ENCODE results near the gene KLHL17.

Gene KLHL17

DNA sequence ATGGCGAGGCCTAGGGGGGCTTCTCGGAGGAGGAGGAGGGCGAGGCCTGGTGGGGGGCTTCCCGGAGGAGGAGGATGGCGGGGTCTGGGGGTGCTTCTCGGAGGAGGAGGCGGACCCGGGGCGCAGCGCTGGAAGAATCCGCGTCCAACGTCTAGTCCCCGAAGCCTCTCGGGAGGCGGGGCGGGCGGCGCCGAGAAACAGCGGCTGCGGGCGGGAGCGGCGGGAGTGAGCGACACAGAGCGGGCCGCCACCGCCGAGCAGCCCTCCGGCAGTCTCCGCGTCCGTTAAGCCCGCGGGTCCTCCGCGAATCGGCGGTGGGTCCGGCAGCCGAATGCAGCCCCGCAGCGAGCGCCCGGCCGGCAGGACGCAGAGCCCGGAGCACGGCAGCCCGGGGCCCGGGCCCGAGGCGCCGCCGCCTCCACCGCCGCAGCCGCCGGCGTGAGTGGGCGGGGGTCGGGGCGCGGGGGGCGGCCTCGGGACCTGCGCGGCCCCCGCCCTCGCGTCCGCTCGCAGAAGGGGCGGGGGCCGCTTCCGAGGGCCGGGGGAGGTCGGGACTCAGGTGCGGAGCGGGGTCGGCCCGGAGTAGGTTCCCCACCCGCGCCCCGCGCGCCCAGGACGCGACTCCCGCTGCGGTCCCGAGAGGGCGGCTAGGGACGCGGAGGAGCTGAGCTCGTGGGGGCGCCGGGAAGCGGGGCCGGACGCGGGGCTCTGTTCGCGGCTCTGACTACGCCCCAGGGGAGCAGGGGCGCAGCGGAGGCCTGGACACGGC lies at the start of gene KLHL17:
KLHL17 (plus strand) TSS at position 222 of the 769 bp plus-strand sequence; CDS start at position 332, 110 bp downstream.
- DNase-seq, result peak in 1 of 2 donors; percentile 28

DNA sequence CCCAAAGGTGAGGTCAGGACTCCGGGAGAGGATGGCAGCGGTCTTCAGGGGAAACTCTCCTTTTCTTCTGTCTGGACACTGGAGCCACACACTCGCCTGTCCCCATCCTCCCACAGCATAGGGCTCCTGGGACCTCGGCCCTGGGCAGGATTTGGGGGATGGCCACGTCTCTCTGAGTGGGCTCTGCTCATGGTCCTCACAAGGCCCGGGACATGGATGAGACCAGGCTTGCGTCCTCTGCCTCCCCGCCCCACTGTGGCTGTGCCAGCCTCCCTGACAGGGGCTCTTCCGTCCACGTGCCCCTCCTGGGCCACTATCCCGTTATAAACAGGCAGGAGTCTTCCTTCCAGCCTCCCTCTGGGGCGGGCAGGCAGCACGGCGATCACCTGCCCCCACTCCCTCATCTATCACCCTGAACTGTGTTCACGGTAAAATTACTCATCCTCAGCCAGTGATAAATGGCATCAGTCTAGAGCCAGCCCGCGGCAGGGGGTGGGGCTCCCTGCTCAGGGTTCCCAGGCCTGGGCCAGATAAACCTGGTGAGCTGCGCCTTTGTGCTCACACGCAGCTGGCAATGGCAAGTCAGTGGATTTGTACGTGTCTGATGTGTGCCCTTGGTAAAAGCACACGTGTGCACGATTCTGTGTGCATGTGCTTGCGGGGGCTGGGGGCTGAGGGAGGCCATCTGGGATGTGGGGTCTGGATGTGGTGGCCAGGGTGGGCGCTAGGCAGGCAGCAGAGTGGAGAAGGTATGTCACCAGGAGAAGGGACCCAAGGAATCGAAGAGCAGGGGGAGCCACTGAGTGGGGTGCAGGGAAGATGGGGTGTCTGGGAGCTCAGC lies 49.3 kb upstream of the KLHL17 start:
- DNase-seq, result no peak

DNA sequence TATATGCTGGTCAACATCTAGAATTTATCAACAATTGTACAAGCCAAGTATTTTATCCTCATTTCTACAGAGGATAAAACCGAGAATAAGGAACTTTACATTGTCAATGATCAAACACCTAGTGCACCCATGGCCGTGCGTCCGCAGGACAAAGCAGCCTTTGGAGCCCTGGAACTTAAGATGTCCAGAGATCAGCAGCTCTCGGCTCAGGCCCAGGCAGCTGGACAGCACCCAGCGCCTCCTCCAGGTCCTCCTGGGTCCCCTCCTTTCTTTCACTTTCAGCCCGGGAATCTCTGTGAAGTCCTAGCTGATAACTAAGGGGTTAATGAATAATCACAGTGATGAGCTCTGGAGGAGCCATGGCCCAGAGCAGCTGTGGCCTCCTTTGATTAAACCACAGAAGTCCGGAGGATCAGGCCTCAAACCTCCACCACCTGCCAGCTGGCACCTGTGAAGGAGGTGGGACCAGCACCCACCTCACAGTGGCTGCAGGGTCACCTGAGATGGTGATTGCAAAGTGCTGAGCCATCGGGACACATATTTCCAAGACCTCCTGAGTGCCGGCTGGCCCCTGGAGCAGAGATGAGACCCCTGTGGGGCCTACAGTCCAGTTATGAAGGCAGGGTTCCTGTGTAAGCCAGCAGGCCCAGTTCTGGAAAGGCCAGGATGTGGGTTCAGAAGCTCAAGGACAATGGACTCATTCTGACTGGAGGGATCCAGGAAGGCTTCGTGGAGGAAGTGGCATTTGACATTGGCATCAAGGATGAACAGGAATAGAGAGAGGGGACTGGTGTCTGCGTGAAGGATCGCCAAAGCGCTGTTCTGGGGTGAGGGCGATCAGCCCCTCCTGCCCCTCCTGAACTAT lies 48.3 kb upstream of the KLHL17 start:
- DNase-seq, result no peak

DNA sequence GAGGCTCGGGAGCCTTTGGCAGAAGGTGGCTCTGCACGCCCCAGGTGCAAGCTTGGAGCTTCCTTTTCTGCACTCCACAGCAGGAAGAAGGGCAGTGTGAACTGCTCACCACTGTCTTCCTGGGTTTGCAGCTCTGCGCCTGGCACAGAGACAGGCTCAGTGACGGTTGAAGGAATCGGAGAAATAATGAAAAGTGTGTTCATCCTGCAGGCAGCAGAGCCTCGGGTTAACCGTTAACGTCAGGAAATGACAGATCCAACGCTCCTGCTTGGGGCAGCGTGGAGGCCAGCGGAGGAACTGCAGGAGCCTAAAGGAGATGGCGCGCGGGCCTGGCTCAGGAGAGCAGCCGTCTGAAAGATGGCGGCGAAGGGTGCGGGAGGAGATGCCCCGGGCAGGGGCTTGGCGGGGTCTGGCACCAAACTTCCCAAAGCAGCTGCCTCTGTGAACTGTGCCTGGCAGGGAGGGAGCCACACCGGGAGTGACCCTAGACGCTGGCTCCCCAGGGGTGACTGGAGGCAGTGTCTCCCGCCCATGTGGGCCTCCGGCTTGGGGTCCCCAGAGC lies 47.6 kb upstream of the KLHL17 start:
- no peak for DNase-seq

DNA sequence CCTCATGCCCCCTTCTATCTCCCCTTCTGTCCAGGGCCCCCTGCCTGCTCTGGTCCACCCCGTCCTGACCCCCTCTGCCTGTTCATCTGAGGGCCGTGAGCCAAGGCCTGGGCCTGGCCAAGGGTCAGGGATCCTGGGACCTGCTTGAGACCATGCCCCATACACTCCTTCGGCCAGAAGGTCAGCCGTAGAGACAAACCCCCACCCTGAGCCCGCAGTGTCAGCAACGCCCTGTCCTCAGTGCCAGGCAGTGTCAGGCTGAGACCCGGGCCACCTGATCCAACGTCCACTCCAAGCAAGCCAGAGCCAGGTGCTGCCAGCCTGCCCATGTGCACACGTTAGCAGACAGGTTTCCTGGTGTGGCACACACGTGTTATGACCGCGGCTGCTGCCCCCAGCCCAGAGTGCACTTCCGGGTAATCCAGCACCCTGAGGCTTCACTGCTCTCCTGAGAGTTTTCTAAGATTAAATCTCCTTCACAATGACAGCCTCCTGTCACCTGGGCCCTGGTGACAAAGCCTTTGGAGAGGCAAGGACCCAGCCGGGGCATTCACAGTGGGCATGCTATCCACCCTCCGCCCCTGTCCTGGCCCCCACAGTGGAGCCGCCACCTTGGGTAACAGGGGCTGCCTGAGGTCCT lies 46.8 kb upstream of the KLHL17 start:
- DNase-seq, result no peak

DNA sequence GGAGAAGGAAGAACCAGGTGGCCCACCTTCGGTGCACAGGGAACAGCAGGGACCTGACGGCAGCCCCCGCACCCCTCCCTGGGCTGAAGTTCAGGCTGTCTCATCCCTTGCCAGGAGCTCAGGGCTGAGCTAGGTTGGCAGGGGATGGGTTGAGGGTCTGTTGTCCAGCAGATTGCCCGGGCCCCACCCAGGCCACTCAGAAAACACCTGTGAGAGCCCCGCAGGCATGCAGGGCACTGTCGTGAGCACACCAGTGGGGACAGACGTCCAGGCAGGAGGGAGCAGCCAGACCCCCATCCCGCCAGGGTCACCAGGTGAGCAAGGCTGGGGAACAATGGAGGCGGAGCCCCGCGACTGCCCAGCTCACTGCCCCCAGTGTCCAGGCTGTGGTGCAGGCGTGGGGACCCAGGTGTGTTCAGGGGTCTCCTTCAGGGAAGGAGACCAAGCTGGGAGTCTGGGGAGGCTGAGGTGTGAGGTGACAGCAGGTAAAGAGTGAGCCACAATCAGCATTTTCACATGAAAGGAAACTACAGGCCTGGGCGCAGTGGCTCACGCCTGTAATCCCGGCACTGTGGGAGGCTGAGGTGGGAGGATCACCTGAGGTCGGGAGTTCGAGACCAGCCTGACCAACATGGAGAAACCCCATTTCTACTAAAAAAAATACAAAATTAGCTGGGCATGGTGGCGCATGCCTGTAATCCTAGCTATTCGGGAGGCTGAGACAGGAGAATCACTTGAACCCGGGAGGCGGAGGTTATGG lies 46.1 kb upstream of the KLHL17 start:
- no peak for DNase-seq

DNA sequence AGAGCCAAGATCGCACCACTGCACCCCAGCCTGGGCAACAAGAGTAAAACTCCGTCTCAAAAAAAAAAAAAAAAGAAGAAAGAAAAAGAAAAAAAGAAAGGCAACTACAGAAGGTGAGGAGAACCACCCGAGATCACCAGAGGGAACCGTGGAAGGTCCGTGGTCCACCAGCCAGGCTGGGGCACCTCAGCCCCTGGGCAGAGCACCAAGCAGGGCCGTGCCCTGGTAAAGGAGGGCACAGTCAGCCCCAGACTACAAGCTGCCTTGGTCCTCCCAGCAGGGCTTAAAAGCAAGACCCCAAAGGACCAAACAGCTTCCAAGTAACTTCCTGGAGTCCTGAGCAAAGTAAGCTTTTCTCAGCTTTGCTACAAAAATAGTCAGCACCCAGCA lies 45.5 kb upstream of the KLHL17 start:
- no peak for DNase-seq

DNA sequence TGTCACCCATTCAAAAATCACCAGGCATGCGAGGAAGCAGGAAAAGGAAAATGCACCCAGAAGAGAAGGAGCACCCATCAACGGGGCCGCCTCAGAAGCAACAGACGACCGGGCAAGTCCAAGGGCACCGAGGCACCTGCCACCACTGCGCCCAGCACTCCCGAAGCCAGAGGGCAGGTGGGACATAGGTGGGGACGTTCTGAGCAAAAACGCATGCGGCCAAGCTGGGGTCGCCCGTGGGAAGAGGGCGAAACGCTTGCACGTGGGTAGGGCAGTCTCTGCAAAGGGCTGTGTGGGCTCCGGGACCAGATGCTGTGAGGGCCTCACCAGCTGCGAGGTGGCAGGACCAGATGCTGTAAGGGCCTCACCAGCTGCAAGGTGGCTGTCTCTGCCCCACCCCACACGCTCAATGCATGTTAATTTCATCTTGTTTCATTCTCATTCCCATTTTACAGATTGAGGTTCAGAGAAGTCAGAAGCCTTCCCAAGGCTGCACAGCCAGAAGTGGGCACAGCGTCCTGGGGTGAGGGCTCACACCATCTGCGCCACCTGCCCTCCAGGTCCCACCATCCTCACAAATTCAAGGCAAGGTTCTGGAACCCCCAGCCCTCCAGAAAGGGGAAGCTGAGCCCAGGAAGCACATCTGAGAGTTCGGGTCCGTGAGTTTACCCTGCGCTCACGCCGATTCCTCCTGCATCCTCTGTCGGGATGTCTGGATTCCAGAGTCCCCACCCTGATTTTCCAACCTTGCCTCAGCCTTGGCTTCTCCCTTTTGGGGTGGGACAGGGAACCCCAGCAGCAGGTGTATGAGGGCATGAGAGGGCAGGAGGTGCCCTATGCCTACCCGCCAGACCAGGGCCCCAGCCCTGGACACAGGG lies 44.9 kb upstream of the KLHL17 start:
- no peak for DNase-seq

DNA sequence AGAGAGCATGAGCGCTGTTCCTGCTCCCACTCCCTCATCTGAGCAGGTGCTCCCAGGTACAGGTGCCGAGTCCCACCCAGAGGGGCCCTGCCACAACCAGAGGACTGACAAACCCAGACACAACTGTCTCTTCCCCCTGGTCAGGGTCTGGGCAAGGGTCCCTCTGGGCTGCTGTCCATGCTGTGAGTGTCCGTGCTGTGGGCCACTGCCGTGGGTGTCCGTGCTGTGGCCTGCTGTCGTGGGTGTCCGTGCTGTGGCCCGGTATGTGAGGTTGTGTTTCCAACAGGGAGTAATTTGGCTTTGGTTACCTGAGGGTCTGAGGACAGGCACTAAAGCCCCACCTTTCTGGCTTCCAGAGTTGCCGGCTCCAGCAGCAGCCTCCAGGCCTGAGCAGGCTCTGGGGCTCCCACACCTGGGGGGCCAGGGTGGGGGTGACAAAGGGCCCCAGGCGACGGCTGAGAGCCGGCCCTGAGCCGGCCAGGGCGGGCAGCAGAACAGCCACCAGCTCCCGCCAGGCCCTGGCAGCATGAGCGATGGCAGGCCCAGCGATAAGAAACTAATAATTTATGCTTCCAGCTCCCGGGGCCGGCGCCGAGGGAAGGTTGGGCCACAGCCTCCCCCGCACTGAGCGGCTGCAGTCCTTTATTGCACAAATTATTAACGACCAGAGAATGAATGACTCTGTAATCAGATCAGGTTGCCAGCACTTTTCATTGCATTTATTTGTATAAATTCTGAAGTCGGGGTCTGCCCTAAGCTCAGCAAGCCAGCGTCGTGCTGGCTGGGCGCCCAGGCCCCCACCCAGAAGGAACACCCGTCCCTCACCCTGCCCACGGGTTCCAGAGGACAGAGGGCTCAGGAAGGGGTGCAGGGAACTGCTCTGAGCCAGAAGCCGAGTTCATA lies 44.0 kb upstream of the KLHL17 start:
- DNase-seq, result no peak

DNA sequence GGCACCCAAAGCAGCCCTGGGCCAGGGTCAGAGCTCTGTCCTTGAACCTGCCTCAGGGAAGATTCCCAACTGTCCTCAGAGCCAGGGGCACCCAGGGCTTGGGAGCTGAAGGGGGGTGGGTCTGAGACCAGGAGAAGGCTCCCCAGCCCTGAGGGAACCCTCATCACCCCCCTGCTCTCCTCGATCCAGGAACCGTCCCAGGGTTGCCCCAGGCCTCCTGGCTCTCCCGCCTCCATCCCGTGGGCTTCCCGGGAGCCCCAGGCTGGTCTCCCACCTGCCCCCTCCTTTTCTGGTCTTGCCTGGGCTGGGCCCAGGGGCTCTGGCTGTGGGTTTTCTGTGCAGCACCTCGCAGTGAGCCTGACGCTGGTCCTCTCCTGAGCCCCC lies 43.3 kb upstream of the KLHL17 start:
- DNase-seq, result no peak

DNA sequence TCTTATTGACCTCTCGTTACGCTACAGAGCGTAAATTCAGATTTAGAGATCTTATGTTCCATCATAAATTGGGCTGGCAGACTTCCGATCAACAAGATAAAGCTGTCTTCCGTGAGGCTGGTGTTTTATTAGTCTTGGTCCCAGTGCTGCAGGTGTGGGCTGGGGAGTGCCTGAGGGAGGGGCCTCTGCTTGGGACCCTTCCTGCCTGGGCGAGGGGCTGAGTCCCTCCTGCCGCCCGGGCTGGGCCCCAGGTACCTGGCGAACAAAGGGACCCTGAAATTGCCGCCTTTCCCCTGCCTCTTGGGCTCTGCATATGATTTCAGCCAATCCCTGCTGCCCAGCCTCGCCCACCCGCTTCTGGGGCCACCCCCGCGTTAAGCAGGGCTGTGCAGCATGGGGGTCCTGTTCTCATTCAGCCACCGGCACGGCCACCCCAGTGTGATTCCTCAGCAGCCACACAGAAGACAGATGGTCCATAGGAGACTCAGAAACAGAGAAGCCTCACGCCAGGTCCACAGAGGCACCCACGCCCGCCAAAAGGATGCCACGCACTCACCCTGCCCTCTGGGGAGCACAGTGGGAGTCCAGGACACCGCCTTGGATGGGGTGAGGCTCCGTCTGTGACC lies 42.8 kb upstream of the KLHL17 start:
- no peak for DNase-seq

DNA sequence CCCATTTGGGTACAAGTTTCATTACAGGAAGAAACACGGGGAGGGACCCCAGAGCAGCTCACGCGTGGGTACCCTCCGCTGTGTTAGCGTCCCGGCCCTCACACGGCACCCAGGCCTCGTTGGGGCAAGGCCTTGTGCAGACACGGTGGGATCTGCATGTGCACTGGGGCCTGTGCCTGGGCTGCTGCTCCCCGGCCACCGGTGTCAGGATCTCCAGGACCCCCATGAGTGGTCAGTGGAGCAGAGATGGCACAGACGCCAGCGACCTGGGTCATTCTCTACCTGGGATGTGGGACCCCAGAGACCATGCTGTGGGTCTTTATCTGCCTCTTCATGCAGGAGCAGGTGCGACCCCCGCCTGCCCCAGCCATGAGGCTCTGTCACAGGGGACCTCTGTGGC lies 42.0 kb upstream of the KLHL17 start:
- no peak for DNase-seq

DNA sequence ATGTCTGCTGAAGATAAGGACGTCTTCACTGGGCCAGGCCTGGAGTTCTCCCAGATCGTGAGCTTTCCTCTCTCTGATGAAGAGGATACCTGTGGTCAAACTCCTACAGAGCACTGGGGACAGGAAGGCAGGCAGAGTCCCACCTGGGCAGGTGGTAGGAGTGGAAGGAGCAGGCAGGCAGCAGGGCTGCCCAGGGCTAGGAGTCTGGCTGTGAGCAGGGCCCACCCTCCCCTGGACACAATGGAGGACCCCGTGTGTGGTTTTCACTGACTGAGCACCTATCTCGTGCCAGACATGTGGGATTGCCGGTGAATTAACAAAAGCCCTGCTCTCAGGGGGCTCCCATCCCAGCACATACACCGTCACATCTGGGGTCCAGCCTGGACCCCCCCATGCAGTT lies 41.5 kb upstream of the KLHL17 start:
- no peak for DNase-seq

DNA sequence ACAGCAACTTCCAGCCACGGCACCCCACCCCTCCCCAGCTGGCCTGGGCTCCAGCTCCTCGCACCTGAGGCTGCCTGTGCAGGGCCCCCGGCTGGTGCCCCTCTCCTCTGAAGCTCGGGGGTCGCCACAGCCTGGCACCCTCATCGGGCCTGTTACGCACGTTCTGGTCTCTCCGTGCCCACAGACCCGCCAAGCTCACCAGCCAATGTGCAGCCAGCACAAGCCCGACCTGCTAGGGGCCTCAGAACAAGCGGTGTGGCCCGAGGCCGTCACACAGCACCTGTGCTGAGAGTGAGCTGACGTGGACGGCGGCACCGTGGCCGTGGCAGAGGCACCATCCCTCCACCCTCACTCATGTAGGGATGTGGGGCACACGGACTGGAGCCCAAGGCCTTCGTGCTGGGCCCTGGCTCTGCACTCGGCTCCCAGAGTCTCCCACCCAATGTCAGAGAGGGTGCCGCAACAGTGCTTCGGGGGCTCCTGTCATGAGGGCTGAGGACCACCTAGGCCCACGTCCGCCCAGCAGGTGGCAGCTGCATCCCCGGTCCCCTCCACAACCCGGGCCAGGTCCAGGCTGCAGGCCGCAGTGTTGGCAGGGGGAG lies 41.0 kb upstream of the KLHL17 start:
- no peak for DNase-seq

DNA sequence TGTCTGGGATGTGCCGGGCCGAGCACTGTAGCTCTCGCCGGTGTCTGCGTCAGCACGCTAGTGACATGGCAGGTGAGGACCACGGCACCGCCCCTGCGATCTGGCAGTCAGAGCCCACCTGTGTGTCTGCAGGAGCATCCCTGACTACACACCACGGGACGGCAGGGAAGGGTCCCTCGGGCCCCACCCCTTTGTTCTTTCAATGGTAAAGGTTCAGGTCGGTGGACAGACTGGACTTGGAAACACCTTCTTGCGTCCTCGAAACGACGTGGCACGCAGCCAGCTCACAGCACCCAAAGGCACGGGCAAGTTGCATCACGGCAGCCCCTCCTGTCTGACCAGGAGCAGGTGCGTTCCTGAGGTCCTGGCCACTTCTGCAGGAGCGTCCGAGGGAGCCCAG lies 40.4 kb upstream of the KLHL17 start:
- DNase-seq, result no peak

DNA sequence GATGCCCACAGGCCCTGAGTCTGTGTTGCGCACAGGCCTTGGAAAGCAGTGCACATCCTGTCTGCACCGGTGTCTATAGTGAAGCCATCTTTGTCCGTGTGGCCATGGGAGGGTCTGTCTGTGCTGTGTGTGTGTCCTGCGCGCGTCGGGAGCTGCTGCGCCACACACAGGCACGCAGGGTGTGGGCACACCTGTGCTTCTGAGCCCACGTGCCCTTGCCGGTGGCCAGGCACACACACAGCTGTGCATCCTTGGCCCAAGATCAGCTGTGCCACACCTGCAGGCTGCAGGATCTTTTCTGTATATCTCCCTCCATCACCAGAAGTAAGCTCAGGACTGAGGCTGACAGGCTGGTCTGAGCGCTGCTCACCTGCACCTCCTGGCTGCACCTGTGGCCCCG lies 39.9 kb upstream of the KLHL17 start:
- no peak for DNase-seq

DNA sequence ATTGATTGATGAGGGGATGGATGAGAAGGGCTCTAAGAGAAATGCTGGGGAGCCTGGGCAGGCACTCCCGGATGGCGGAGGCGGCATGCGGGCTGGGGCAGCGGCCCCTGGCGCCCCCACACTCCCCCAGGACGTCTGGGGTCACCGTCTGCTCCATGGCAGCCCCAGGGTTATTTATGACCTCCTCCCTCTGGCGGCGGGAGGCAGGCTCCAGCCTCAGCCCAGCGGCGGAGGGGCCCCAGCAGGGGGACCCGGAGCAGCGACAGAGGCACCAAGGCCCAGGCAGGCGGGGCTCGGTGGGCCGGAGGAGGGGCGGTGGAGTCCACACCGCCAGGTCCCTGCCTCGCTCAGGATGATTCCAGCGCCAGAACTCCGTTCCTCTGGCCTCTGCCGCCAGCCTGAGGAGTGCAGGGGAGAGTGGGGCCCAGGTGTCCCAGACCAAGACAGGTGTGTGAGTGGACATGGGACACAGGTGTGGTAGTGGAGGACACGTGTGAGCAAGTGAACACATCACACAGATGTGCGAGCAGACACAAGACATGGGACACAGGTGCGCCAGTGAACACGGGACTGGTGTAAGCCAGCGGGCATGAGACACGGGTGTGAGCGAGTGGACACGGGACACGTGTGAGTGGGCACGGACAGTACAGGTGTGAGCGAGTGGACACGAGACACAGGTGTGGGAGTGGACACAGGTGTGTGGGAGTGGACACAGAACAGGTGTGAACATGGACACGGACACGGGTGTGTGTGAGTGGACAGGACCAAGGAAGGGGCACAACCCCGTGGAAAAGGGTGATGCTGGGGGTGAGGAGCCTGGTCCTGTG lies 39.2 kb upstream of the KLHL17 start:
- peak; percentile 23 to 44 for DNase-seq

Data from bone marrow (tissue), 2 donors.